Fibroblast of lung (primary cell): ENCODE data around the gene HPDL.

Source experiments
- CTCF ChIP-seq, 2 donors: IDR thresholded peaks in 1 of 2; conservative IDR thresholded peaks in 1 of 2; 1 replicate in 1 of 2; 2 replicates in 1 of 2; pipeline ENCODE4 v1.5.1; 2011 to 2012; ENCODE audit warnings: low read length in 2 of 2, control low read depth in 1 of 2, inconsistent platforms in 1 of 2, low read depth in 1 of 2, mild to moderate bottlenecking in 1 of 2
- EZH2 ChIP-seq: IDR thresholded peaks from 2 replicates; pipeline ENCODE4 v1.5.1; 2012; ENCODE audit warnings: low read length, control low read depth, mild to moderate bottlenecking; ENCODE audit errors: missing control alignments

GRCh38 chr1:45364294-45364693, 37.6 kb downstream of the HPDL start:
- no peak for TF ChIP-seq CTCF (conservative IDR thresholded peaks at IDR 0.05 in 1 of 2, IDR thresholded peaks at IDR 0.05 in 1 of 2; ENCODE audit: low read depth in 1 of 2, low read length in 2 of 2)
- TF ChIP-seq EZH2 = no peak
